NCI-H1930 (cell line): ENCODE measurements around the gene TRIM24.
"Not testable (repeated sequence)": the region's sequence is repeated elsewhere in the genome, so short reads cannot be mapped to it uniquely, and the experiment has no call there.

Source experiments
- DNase-seq, 2 experiments: peaks; one replicate each; lab custom pipeline; 2025; lab: John Stamatoyannopoulos, UW

Gene TRIM24

GRCh38 chr7:138493535-138493934 lies 33.5 kb downstream of the TRIM24 start:
- DNase-seq: no peak

- no peak for DNase-seq
Observed at GRCh38 chr7:138495485-138495884, 35.4 kb downstream of the TRIM24 start.

GRCh38 chr7:138499340-138499739 lies 39.3 kb downstream of the TRIM24 start:
- no peak for DNase-seq

DNA sequence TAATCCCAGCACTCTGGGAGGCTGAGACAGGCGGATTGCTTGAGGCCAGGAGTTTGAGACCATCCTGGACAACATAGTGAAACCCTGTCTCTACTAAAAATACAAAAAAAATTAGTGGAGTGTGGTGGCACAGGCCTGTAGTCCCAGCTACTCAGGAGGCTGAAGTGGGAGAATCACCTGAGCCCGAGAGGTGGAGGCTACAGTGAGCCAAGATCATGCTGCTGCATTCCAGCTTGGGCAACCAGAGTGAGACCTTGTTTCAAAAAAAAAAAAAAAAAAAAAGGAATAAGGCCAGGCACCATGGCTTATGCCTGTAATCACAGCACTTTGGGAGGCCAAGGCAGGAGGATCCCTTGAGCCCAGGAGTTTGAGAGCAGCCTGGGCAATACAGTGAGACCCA lies 40.2 kb downstream of the TRIM24 start:
- not testable (repeated sequence) for DNase-seq

GRCh38 chr7:138500892-138501291 lies 40.8 kb downstream of the TRIM24 start:
- no peak for DNase-seq

DNA sequence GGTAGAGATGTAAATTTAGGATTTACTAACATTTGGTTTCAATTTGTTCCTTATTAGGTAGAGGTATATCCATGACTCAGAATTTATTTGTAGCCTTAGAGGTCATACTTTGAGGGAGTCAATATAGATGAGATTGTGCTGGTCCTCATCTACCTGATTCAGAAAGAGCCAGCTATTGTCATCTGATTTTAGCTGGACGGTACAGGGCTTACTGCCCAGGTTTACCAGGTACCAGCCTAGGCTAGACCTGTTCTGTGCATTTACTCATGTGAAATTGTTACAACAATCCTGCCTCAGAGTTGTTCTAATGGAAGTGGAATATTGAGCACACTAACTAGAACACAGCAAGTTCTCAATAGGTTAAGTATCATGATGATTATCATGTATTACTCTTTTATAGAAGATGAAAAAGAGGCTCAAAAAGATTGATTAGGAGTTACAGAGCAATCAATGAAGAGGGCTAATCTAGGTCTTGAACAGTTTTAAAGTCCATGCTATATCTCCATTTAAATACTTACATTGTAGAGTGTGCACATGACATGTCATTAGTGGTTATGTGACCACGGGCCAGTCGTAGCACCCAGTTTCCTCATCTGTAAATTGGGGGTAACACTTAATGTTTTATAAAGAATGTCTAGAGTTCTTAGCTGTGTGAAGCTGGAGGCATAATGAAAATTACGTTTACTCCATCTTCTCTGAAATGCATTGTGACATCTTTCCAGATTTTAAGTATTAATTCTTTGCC lies 42.1 kb downstream of the TRIM24 start:
- no peak for DNase-seq

DNA sequence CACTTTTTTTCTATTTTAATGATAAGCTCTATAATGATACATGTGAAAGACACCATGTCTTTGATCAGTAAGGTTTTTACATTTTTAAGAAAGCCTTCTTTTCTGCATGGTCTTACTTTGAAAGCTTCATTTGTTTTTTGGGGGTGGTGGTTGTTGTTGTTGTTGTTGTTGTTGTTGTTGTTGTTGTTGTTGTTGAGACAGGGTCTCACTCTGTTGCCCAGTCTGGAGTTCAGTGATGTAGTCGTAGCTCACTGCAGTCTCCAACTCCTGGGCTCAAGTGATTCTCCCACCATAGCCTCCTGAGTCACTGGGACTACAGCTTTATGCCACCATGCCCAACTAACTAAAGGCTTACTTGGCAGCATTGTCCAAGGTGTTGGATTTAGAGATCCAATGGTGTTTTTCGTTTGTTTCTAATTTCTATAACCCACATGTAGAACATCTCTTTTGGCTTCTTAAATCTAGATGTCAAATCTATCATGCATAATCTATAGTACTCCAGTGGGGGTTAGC lies 45.4 kb downstream of the TRIM24 start:
- no peak for DNase-seq

DNA sequence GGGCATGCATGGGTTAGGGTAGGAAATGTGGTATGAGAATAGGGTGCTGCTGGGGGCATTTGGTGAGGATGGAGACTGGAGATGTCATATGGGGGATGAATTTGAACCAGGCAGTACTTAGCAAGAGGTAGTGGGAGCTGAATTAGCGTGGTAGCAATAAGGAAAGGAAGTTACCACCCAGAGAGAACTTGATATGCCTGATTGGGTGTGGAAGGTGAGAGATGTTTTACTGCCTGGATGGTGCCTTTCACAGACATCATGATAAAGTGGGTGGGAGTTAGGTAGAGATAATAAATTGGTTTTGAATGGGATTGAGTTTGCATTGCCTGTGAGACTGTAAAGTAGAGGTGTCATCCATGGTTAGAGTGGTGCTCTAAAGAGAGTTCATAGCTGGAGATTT lies 46.7 kb downstream of the TRIM24 start:
- DNase-seq: no peak

DNA sequence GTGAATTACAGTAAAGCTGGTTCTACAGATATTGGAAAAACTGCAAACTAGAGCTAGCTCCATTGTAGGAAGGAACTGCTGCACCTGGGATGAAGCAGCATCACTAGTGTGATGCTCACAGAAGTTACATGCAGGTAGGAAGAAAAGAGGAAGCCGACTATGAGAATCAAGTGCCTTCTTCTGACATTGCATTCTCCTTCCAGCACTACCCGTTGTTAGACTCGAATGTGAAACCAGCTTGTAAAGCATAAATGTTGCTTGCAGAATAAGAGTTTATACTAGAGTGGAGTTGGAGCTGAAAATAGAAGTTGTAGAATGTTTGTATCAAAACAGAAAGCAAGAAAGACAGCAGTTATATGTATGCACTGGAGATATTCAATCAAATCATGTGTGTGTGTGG lies 49.9 kb downstream of the TRIM24 start:
- no peak for DNase-seq

GRCh38 chr7:138512092-138512858 lies 52.2 kb downstream of the TRIM24 start:
- DNase-seq: no peak

DNA sequence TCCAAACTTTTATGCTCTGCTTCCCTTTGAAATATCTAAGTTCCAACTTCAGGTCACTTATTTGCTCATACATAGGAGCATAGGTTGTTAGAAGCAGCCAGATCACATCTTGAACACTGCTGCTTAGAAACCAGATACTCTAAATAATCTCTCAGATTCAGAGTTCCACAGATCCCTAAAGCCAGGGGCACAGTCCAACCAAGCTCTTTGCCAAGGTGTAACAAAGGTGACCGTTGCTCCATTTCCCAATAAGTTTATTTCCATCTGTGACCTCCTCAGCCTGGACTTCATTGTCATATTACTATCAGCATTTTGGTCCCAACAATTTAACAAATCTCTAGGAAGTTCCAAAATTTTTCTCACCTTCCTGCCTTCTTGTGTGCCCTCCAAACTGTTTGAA lies 52.8 kb downstream of the TRIM24 start:
- no peak for DNase-seq

DNA sequence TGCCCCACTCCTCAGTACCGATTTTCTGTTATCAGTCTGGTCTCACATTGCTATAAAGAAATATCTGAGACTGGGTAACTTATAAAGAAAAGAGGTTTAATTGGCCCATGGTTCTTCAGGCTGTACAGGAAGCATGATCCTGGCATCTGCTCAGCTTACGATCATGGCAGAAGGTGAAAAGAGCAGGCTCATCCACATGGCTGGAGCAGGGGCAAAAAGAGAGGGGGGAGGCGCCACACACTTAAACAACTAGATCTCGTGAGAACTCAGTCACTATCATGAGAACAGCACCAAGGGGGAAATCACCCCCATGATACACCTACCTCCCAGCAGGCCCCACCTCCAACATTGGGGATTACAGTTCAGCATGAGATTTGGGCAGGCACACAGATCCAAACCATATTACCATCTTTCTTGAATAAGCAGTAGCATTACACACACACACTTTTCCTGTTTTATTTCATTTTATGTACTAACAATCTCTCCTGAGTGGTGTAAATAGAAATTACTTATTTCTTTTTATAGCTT lies 53.3 kb downstream of the TRIM24 start:
- DNase-seq: no peak

DNA sequence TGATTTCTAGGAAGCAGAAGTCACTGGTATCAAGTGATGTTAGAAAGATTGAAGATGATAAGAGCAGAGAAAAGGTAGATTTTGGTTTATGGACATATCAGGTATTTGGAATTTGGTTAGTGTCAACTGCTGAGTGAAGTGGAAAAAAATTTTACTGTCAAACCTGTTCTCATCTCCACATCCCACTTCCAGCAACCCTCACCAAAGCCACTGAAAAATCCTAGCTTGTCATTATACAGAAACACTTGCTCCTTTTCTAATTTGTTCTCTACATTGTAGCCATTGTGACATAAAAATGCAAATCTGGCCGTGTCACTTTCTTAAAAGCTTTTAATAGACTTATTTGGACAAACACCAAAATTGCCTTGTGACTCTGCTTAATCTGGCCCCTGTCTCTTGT lies 54.0 kb downstream of the TRIM24 start:
- DNase-seq: no peak

GRCh38 chr7:138515001-138515528 lies 55.0 kb downstream of the TRIM24 start:
- DNase-seq: no peak

DNA sequence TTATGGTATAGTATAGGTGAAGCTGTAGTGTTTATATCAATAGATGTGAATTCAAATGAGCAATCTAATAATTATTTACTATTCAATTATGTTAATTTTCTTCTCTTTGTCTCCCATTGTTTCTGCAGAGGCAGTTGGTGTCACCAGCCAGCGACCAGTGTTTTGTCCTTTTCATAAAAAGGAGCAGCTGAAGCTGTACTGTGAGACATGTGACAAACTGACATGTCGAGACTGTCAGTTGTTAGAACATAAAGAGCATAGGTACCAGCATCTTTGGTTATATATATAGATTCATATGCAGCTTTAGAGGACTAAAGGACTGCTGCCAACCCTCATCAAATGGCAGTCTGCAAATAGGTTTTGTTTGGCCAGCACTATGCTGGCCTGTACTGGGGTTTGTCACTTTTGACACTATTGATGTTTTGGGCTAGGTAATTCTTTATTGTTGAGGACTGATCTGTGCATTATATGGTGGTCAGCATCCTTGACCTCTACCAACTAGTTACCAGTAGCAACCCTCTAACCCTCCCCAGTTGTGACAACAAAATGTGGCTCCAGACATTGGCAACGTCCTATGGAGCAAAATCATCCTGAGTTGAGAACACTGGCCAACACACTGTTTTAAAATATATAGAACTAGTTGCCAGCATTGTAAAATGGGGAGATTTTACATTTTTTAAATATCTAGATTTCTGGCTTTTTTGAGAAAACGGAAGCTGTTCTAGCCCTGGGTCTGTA lies 59.2 kb downstream of the TRIM24 start:
- peak; percentile 61 to 80 for DNase-seq

DNA sequence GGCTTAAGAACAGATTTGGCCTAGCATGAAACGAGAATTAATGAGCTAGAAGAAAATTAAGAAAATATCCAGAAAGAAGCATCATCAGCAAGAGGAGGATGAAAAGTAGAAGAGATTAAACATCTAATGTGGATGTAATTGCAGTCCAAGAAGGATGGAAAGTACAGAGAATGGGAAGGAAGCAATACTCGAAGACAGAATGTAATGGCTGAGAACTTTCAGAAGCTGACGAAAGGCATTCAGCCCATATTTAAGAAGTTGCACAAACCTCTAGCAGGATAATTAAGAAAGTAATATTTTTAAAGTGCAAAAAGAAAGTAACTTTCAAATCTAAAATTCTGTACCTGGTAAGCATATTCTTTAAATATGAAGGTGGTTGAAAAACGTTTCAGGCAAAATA lies 60.7 kb downstream of the TRIM24 start:
- DNase-seq: no peak

GRCh38 chr7:138521837-138522461 lies 61.9 kb downstream of the TRIM24 start:
- DNase-seq: no peak

- DNase-seq: no peak
Observed at GRCh38 chr7:138524259-138524658, 64.2 kb downstream of the TRIM24 start.

DNA sequence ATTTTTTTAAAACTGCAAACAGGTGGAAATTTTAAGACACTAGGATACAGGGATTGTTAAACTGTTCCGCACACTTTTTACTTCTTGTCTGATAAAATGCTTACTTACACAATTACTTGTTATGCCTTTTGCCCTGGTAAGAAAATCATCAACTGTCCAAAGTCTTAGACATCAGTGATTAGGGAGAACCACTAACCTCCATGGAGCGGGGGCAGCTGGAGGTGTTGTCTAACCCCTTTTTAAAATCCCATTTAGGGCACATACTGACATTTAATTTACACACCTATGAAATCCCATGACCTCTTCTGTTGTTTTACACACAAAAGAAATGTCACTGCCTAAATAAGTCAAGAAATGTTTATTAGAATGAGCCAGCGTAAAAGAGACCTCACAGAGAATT lies 65.7 kb downstream of the TRIM24 start:
- DNase-seq: no peak

DNA sequence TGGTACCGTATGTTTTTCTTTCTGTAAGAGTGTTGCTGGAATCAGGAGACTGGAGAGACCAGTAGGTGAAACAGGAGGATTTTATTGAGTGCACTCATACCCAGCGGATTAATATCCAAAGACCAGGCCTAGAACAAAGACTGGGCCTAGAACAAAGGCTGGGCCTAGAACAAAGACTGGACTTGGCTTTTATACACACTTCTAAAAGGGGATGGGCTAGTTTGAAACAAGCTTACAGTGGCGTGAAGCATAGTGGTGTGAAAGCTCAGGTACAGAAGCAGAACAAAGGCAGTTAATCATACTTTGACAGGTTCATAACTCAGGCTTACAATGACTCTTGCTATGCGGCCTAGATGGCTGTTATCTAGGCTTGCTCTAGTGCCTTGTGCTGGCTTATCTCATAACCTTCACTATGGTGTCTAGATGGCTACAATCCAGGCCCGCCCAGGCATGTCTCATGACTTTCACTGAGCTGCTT lies 67.7 kb downstream of the TRIM24 start:
- DNase-seq: peak in 1 of 2 experiments; percentile 27

- DNase-seq: not testable (repeated sequence)
Observed at GRCh38 chr7:138536833-138537232, 76.8 kb downstream of the TRIM24 start.
